GM18519 (cell line): ENCODE results near the gene PALB2.

Source experiments
- ATAC-seq: cut with Tn5 transposase; IDR thresholded peaks from one replicate; pipeline ENCODE4 v1.9.1; 2021; ENCODE audit warnings: mild to moderate bottlenecking, moderate library complexity; ENCODE audit not compliant: unreplicated experiment, low FRiP score

Gene PALB2

GRCh38 chr16:23640931-23641765, at the start of gene PALB2, which contains the start of gene DCTN5:
Gene PALB2, minus strand, starts transcription at chr16:23641310. Its CDS starts 153 bp downstream, at chr16:23641157.
Gene DCTN5, plus strand, starts transcription at chr16:23641466. Its CDS starts 77 bp downstream, at chr16:23641543.
- ATAC-seq, result peak; percentile 93

DNA sequence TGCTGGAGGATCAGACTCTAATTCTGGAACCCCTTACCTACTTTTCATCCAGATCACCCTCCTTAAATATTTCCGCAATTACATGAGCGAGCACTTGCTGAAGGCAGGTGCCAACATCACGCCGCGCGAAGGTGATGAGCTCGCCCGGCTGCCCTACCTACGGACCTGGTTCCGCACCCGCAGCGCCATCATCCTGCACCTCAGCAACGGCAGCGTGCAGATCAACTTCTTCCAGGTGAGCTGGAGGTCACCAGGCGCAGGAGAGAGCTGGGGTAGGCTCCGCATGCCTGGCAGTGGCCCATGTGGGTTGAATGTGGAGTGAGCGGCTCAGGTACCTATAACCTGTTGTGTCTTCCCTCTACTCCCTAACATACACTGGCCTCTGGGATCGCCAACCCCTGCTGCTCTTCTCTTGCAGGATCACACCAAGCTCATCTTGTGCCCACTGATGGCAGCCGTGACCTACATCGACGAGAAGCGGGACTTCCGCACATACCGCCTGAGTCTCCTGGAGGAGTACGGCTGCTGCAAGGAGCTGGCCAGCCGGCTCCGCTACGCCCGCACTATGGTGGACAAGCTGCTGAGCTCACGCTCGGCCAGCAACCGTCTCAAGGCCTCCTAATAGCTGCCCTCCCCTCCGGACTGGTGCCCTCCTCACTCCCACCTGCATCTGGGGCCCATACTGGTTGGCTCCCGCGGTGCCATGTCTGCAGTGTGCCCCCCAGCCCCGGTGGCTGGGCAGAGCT, 48.5 kb upstream of the PALB2 start:
- ATAC-seq, result no peak

DNA sequence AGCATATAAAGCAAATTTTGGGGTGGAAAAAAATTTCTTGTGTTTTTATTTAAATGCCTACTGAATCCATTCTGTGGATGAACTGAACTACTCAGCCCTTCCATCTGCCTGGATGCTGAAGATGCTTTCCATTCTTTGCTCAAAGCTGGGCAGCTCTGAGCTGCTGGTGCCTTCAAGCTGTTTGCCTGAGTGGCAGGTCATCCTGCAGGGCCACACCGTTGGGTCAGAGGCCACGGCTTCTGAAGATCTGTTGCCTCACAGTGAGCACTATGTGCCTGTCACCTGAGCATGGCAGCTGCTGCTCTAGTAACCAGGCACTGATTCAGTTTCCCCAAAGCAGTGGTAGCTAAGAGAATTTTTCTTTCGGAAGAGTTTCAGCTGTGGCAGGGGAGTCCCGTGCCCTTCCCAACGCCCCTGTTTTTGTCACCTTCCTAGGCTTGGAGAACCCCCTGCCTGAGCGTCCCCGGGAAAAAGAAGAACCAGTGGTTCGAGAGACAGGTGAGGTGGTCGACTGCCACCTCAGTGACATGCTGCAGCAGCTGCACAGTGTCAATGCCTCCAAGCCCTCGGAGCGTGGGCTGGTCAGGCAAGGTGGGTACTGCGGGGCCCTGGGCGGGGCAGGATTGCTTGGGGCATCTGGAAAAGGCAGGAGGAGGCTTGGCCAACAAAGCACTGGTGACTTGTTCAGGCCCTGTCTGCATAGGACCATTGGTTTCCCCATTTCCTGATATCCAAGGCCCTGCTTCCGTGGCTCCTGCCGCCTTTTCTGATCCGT, 46.1 kb upstream of the PALB2 start:
- no peak for ATAC-seq

DNA sequence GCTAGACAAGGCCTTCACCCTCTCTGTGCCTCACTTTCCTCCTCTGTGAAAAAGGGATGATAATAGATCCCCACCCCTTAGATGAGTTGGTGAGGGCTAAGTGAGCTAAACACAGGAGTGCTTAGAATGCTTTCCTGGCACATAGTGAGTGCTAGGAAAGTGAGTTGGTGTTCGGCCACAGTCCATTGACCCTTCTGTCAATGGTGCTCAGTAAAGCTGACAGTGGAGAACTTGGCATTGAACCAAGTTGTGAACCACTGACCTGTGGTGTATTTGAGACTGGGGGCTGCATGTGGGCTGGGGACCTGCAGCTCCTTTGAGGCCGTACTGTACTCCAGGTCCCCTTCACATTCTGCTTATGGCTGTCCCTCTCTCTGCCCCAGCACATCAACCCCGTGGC, 42.4 kb upstream of the PALB2 start:
- ATAC-seq, result no peak

- no peak for ATAC-seq
These were observed 41.1 kb upstream of the PALB2 start for GRCh38 chr16:23682181-23682580.

DNA sequence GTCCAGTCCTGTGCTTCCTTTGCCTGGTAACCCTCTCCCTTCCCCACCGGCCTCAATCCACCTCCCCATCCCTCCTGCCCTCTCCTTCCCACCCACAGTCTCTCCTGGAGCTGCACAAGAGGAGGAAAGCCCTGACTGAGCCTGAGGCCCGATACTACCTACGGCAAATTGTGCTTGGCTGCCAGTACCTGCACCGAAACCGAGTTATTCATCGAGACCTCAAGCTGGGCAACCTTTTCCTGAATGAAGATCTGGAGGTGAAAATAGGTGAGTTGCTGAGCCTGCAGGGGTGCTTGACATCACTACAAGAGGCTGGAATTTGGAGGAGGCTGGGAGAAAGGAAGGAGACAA, 38.9 kb upstream of the PALB2 start:
- ATAC-seq, result no peak

- ATAC-seq, result no peak
These were observed 38.3 kb upstream of the PALB2 start for GRCh38 chr16:23679274-23679985.

DNA sequence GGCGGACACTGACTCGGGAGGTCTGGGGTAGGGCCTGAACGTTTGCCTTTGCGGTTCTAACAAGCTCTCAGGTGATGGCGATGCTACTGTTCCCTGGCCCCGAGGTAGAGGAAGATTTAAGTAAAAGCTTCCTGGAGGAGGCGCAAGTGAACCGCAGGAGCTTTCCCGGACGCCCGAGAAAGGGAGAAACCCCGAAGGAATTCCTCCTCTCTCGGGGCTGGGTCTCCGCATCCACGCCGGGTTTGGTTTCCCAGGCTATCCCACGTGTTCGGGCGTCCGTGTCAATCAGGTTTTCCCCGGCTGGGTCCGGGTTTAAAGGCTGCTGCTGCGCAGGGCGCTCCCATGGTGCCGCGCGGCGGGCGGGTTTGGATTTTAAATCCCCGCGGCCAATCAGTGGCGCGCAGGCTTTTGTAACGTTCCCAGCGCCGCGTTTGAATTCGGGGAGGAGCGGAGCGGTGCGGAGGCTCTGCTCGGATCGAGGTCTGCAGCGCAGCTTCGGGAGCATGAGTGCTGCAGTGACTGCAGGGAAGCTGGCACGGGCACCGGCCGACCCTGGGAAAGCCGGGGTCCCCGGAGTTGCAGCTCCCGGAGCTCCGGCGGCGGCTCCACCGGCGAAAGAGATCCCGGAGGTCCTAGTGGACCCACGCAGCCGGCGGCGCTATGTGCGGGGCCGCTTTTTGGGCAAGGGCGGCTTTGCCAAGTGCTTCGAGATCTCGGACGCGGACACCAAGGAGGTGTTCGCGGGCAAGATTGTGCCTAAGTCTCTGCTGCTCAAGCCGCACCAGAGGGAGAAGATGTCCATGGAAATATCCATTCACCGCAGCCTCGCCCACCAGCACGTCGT, 37.5 kb upstream of the PALB2 start, which contains the start of gene PLK1:
Gene PLK1, plus strand, starts transcription at position 460 of the 844 bp plus-strand sequence. Its CDS starts 44 bp downstream, at position 504.
- ATAC-seq, result peak; percentile 55

DNA sequence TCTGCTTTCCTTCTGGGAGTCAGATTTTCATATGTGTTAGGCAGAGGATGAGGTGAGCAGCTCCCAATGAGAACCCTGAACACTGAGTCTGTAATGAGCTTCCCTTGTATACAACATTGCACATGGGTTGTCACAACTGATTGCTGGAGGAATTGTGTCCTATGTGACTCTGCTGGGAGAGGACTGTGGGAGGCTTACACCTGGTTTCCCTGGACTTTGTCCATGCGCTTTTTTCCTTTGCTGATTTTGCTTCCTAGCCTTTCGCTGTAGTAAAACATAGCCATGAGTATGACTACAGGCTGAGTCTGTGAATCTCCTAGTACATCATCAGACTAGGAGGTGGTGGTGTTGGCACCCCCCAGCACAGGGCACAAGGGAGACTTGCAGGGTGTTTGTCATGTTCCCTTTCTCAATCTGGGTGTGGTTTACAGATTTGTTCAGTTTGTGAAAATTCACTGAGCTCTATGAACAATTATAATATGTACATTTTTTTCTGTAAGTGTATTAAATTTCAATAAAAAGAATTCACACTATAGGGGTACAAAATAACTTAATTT, 35.9 kb upstream of the PALB2 start:
- no peak for ATAC-seq

DNA sequence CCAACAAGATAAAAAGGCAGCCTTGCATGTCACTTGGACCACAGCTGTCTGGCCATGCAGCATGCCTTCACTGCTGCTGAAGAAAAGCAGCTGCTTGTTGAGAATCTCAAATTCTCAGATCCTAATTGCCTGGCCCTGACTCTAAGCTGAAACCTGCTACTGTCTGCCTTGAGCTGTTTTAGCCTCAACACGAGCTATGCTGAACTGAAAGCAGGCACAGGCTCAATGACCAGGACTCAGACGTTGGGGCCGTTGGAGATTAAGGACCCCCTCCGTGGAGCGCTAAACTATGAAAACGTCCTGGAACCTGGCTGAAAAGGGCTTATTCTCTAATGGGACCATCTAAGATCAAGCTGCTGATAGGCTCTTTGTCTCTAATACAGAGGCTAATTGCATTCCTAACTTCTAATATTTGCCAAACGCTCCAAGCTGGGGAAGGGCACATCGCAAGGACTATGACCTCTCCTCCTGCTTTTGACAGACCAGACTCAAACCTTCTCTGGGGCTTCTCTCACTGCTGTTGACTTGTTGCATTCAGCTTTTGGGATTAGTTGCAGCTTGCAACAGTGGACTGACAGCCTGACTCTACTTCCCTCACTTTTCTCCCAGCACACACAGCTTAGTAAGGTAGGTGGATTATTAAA, 33.0 kb upstream of the PALB2 start:
- no peak for ATAC-seq

GRCh38 chr16:23670137-23670776, 29.1 kb upstream of the PALB2 start:
- ATAC-seq, result peak; percentile 78

GRCh38 chr16:23668873-23669272, 27.8 kb upstream of the PALB2 start:
- no peak for ATAC-seq

GRCh38 chr16:23668225-23668624, 27.1 kb upstream of the PALB2 start:
- ATAC-seq, result no peak

- ATAC-seq, result no peak
These were observed 26.2 kb upstream of the PALB2 start for GRCh38 chr16:23667355-23667659.

DNA sequence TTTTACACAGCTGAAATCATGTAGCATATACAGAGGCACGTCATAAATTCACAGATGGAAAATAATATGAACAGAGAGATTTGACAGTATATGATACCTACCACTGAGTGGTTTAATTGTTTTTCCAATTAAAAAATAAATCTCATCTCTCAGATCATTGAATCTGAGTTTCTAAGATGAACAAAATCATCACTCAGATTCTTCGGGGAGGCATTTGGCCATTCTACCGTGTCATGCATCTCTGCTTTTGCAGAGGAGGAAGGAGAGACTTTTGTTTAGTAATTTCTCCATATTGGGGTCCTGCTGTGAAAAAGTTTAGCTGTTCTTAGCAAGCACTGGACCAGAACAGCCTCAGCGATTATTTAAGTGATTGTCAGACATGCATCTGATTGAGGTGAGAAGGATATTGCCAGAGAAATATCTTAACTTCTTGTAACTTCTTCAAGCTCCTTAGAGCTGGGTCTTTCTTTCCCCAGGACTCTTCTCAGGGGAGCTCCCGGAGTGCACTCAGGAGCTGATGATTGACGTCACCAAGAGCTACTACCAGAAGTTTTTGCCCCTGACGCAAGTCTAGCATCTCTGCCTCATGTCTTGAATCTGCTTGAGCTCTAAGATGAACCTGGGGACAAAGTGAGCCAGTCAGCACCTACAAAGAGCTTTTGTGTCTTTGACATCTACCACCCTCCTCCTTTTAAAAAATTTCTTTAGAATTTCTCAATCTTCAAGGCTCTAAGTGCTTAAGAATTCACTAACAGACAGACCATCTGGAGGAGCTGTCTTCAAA, 25.7 kb upstream of the PALB2 start:
- no peak for ATAC-seq

DNA sequence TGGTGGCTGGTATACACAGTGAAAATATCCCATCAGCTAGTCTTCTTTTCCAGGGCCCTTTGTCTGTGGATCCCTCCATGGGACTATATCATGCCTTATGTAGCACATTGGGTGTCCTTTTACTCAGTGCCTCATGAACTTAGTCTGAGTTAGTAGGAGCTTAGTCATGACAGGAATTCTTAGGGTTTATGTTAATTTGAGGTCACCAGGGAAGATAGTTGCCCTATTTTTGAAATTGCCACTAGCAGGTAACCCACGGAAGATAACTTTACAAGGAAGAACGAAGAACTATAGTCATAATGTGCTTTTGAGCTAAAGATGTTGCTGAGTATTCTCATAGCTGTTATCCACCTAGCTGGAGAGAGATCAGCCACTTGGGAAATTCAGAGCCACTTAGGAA, 22.8 kb upstream of the PALB2 start:
- ATAC-seq, result no peak

DNA sequence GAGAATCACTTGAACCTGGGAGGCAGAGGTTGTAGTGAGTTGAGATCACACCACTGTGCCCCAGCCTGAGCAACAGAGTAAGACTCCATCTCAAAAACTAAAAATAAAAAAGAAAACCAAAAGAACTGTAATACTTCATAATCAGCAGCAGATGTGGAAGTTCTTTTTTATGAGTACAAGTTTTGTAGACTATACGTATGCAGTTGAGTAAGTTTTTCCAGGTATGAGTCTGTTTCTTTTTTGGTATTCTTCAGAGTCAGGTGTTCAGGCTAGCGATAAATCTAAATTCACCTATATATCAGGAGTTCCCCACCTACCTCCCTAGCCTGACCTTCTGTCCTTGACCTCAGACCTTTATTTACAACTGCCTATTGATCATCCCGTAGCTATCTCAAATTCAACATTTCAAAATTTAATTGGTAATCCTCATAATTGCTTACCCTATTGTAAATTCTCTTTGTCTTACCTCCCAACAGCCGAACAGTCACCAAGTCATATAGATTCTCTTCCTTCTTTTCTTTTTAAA, 10.9 kb upstream of the PALB2 start:
- ATAC-seq, result peak; percentile 47
